Measurements from ENCODE around the gene RNF14. TPM values are rescaled to one million over a fixed set of nuclear protein-coding genes. Genes with fewer than 3 reads are reported as not detected.

Gene RNF14
- polyA plus RNA-seq, 1 of the 3 experiments (the other 2 are of a cell fraction) = 24.5 TPM

DNA sequence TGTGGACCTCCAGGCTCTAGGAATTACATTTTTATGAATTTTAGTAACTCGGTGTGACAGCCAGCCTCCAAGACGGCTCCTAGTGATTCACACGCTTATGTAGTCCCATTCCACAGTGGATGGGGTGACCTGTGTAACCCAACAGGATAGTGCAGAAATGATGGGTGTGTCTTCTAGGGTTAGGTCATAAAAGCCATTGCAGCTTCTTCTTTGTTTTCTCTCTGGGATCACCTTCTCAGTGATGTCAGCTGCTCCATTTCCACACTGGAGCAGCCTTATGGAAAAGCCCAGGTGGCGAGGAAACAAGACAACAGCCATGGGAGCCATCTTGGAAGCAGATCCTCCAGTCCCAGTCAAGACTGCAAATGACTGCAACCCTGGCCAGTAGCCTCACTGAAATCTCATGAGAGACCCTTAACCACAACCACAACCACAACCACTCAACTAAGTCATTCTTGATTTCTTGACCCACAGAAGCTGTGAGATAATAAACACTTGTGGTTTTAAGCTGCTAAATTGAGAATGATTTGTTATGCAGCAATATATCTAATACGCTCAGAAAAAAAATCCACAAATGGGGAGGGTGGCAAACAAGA is 49.0 kb downstream of the RNF14 start:
- Histone ChIP-seq H3K4me1 (ENCODE audit: control insufficient read depth in 1 of 2, insufficient read depth in 2 of 2, low read depth in 1 of 2, low read length in 1 of 2) (peaks cover 7 to 24% of the 10 kb centered on the region in 2 experiments), H3K79me2 (ENCODE audit: insufficient read depth) (no peaks in the 10 kb centered on the region), H3F3A (replicated peaks; ENCODE audit: insufficient read depth) (peaks cover 24% of the 10 kb centered on the region), H3K4me3 (ENCODE audit: low read depth in 2 of 2, low read length in 1 of 2) (no peak overlapping the region), H3K9ac (no peak overlapping the region), H3K9me3 (peaks cover 5% of the 10 kb centered on the region; the same call in 1 of the 2 replicates), H3K27ac (ENCODE audit: low read depth in 2 of 2, low read length in 1 of 2) (no peak overlapping the region), H2AFZ (ENCODE audit: low read depth) (no peak overlapping the region), H3K27me3 (ENCODE audit: insufficient read depth) (no peaks in the 10 kb centered on the region), H3K9me2 (no peaks in the 10 kb centered on the region), H4K20me1 (ENCODE audit: insufficient read depth) (no peaks in the 10 kb centered on the region), H3K36me3 (replicated peaks in 1 of 2; ENCODE audit: control insufficient read depth in 1 of 2, insufficient read depth in 2 of 2, low read length in 1 of 2) (no peaks in the 10 kb centered on the region), H3K4me2 (no peak overlapping the region)
- 100% methylated on average over 5 of the region's 5 CpGs for WGBS (ENCODE audit: low lambda C conversion rate)
- POLR2A ChIA-PET = no interaction called here
- DNase-seq = no peak
- TF ChIP-seq ELF1 (IDR thresholded peaks at IDR 0.05) = no peak
- CTCF ChIA-PET = interaction anchor here (1.3 kb wide), 1 partner anchor 125 kb away, joined by 3 read pairs; no protein-coding TSS in a partner anchor

- ChIA-PET POLR2A (no interaction called here), CTCF (no interaction called here)
- no peak overlapping the region for H2AFZ ChIP-seq (ENCODE audit: low read depth)
- H3K36me3 ChIP-seq (replicated peaks in 1 of 2; ENCODE audit: control insufficient read depth in 1 of 2, insufficient read depth in 2 of 2, low read length in 1 of 2) = no peaks in the 10 kb centered on the region
- no peaks in the 10 kb centered on the region for H3K9me2 ChIP-seq
- no peak overlapping the region for H3K9ac ChIP-seq
- peaks cover 3 to 13% of the 10 kb centered on the region in 2 experiments; a peak in 3 of 4 replicates for H3K4me1 ChIP-seq (ENCODE audit: control insufficient read depth in 1 of 2, insufficient read depth in 2 of 2, low read depth in 1 of 2, low read length in 1 of 2)
- H3K4me3 ChIP-seq (ENCODE audit: low read depth in 2 of 2, low read length in 1 of 2) = no peak overlapping the region
- no peak for TF ChIP-seq ZBTB33 (IDR thresholded peaks at IDR 0.05; ENCODE audit: borderline replicate concordance, low read depth)
- no peak for TF ChIP-seq ELF1 (IDR thresholded peaks at IDR 0.05)
- TF ChIP-seq RAD21 (IDR thresholded peaks at IDR 0.05; ENCODE audit: low read length) = no peak
- no peak for TF ChIP-seq GABPA (IDR thresholded peaks at IDR 0.05; ENCODE audit: low read depth)
- TF ChIP-seq TEAD4 (IDR thresholded peaks at IDR 0.05; ENCODE audit: borderline replicate concordance, insufficient read depth) = no peak
- no peak for TF ChIP-seq NFIC (IDR thresholded peaks at IDR 0.05; ENCODE audit: borderline replicate concordance)
- no peak for TF ChIP-seq RCOR1 (IDR thresholded peaks at IDR 0.05; ENCODE audit: low read length)
- TF ChIP-seq MXI1 (IDR thresholded peaks at IDR 0.05; ENCODE audit: low read depth, low read length) = no peak
- TF ChIP-seq FOXJ3 (CRISPR knock-in tag; IDR thresholded peaks at IDR 0.05) = no peak
- TF ChIP-seq SMC3 (IDR thresholded peaks at IDR 0.05; ENCODE audit: low read depth, low read length) = no peak
- TF ChIP-seq, protein P1, sequence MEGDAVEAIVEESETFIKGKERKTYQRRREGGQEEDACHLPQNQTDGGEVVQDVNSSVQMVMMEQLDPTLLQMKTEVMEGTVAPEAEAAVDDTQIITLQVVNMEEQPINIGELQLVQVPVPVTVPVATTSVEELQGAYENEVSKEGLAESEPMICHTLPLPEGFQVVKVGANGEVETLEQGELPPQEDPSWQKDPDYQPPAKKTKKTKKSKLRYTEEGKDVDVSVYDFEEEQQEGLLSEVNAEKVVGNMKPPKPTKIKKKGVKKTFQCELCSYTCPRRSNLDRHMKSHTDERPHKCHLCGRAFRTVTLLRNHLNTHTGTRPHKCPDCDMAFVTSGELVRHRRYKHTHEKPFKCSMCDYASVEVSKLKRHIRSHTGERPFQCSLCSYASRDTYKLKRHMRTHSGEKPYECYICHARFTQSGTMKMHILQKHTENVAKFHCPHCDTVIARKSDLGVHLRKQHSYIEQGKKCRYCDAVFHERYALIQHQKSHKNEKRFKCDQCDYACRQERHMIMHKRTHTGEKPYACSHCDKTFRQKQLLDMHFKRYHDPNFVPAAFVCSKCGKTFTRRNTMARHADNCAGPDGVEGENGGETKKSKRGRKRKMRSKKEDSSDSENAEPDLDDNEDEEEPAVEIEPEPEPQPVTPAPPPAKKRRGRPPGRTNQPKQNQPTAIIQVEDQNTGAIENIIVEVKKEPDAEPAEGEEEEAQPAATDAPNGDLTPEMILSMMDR (IDR thresholded peaks at IDR 0.05) = no peak
- no peak for TF ChIP-seq FOXM1 (IDR thresholded peaks at IDR 0.05; ENCODE audit: low read depth)
- TF ChIP-seq MAX (IDR thresholded peaks at IDR 0.05; ENCODE audit: low read depth) = no peak
- no peak for TF ChIP-seq MEF2A (IDR thresholded peaks at IDR 0.05; ENCODE audit: borderline replicate concordance, low read depth)
- no peak for TF ChIP-seq NRF1 (IDR thresholded peaks at IDR 0.05; ENCODE audit: low read depth, low read length)
- H3K9me3 ChIP-seq = peaks cover 5% of the 10 kb centered on the region; the same call in 1 of the 2 replicates
- no peaks in the 10 kb centered on the region for H3K79me2 ChIP-seq (ENCODE audit: insufficient read depth)
- no peaks in the 10 kb centered on the region for H3K27me3 ChIP-seq (ENCODE audit: insufficient read depth)
- no peaks in the 10 kb centered on the region for H4K20me1 ChIP-seq (ENCODE audit: insufficient read depth)
- 81% methylated on average over 1 of the region's 1 CpG for whole genome bisulfite sequencing (ENCODE audit: low lambda C conversion rate)
- H3F3A ChIP-seq (replicated peaks; ENCODE audit: insufficient read depth) = peaks cover 19% of the 10 kb centered on the region
- no peak overlapping the region for H3K4me2 ChIP-seq
- DNase-seq = no peak
- H3K27ac ChIP-seq (ENCODE audit: low read depth in 2 of 2, low read length in 1 of 2) = no peak overlapping the region
Observed at GRCh38 chr5:142020122-142020659, 51.3 kb downstream of the RNF14 start.

All from SK-N-SH (cell line).